ENCODE measurements around the gene CASP1.
"Not testable (repeated sequence)": the region's sequence is repeated elsewhere in the genome, so short reads cannot be mapped to it uniquely, and the experiment has no call there.

The CASP1 gene

GRCh38 chr11:105034813-105035620 is at the start of gene CASP1:
TSS of gene CASP1 (minus strand) at chr11:105035144. CDS start at chr11:105035113, 31 bp downstream.
- DNase-seq, result no peak

- no peak for DNase-seq
Observed at GRCh38 chr11:105081412-105082150, 46.6 kb upstream of the CASP1 start.

- not testable (repeated sequence) for DNase-seq
Observed at GRCh38 chr11:105080171-105080906, 45.4 kb upstream of the CASP1 start.

GRCh38 chr11:105078283-105078682 is 43.3 kb upstream of the CASP1 start:
- no peak for DNase-seq

GRCh38 chr11:105077141-105077790 is 42.3 kb upstream of the CASP1 start:
- not testable (repeated sequence) for DNase-seq

- DNase-seq, result no peak
Observed at GRCh38 chr11:105074166-105074530, 39.2 kb upstream of the CASP1 start.

GRCh38 chr11:105073456-105074165 is 38.7 kb upstream of the CASP1 start:
- no peak for DNase-seq

- not testable (repeated sequence) for DNase-seq
Observed at GRCh38 chr11:105072080-105072479, 37.1 kb upstream of the CASP1 start.

- DNase-seq, result no peak
Observed at GRCh38 chr11:105071089-105071732, 36.3 kb upstream of the CASP1 start.

- DNase-seq, result no peak
Observed at GRCh38 chr11:105070306-105070705, 35.4 kb upstream of the CASP1 start.

- not testable (repeated sequence) for DNase-seq
Observed at GRCh38 chr11:105069749-105070148, 34.8 kb upstream of the CASP1 start.

- DNase-seq, result not testable (repeated sequence)
Observed at GRCh38 chr11:105063245-105063941, 28.4 kb upstream of the CASP1 start.

GRCh38 chr11:105057432-105057831 is 22.5 kb upstream of the CASP1 start:
- no peak for DNase-seq

- DNase-seq, result no peak
Observed at GRCh38 chr11:105056446-105056845, 21.5 kb upstream of the CASP1 start.

GRCh38 chr11:105054723-105055493 is 20.0 kb upstream of the CASP1 start:
- DNase-seq, result no peak

- no peak for DNase-seq
Observed at GRCh38 chr11:105052487-105052886, 17.5 kb upstream of the CASP1 start.

- no peak for DNase-seq
Observed at GRCh38 chr11:105051559-105051958, 16.6 kb upstream of the CASP1 start.

- no peak for DNase-seq
Observed at GRCh38 chr11:105049481-105049880, 14.5 kb upstream of the CASP1 start.

- no peak for DNase-seq
Observed at GRCh38 chr11:105046898-105047579, 12.1 kb upstream of the CASP1 start.
